ENCODE results near the gene IGLON5.

The IGLON5 gene

GRCh38 chr19:51311351-51312257 is at the start of gene IGLON5:
Gene IGLON5 (plus strand): TSS chr19:51311644. CDS start chr19:51311848, 204 bp downstream.
- TF ChIP-seq EZH2phosphoT487 (conservative IDR thresholded peaks at IDR 0.05; ENCODE audit: low read length), result no peak
- TF ChIP-seq CTCF (IDR thresholded peaks at IDR 0.05; ENCODE audit: insufficient read depth, low read length, poor library complexity, severe bottlenecking), result no peak
- no peak within 1 kb of the TSS for H3K4me2 ChIP-seq (ENCODE audit: low read depth, low read length, poor library complexity, severe bottlenecking)

GRCh38 chr19:51263808-51264207 is 47.6 kb upstream of the IGLON5 start:
- Histone ChIP-seq H3K4me2 (ENCODE audit: low read depth, low read length, poor library complexity, severe bottlenecking) (no peak overlapping the region), H3K36me3 (ENCODE audit: low read length) (no peaks in the 10 kb centered on the region), H3K9me3 (ENCODE audit: insufficient read depth, low read length) (no peaks in the 10 kb centered on the region), H3K27me3 (ENCODE audit: low read length) (0 out of 2 replicates have a peak, but pooled peaks cover 2% of the 10 kb centered on the region), H3K4me3 (ENCODE audit: insufficient read depth, low read length, poor library complexity, severe bottlenecking) (no peak overlapping the region), H3K9ac (ENCODE audit: low read length) (no peak overlapping the region), H3K27ac (ENCODE audit: low read depth, low read length) (no peak overlapping the region), H3K9me2 (replicated peaks; ENCODE audit: insufficient read depth, low read length) (no peaks in the 10 kb centered on the region), H2AFZ (ENCODE audit: low read depth, low read length, severe bottlenecking) (no peak overlapping the region), H3F3A (ENCODE audit: insufficient read depth) (no peaks in the 10 kb centered on the region), H4K20me1 (ENCODE audit: low read depth, low read length) (no peaks in the 10 kb centered on the region), H3K79me2 (ENCODE audit: insufficient read depth, low read length) (no peaks in the 10 kb centered on the region)
- TF ChIP-seq CTCF (IDR thresholded peaks at IDR 0.05; ENCODE audit: insufficient read depth, low read length, poor library complexity, severe bottlenecking) (no peak), EZH2phosphoT487 (conservative IDR thresholded peaks at IDR 0.05; ENCODE audit: low read length) (no peak)

More at GRCh38 chr19:51311351-51312257, at the start of gene IGLON5:
- Histone ChIP-seq H3K4me3 (ENCODE audit: insufficient read depth, low read length, poor library complexity, severe bottlenecking) (no peak within 1 kb of the TSS), H2AFZ (ENCODE audit: low read depth, low read length, severe bottlenecking) (no peak within 1 kb of the TSS), H4K20me1 (ENCODE audit: low read depth, low read length) (no peaks in the 10 kb centered on the region), H3K9me3 (ENCODE audit: insufficient read depth, low read length) (0 out of 2 replicates have a peak, but pooled peaks cover 8% of the 10 kb centered on the region), H3K9ac (ENCODE audit: low read length) (no peak within 1 kb of the TSS), H3K9me2 (replicated peaks; ENCODE audit: insufficient read depth, low read length) (no peaks in the 10 kb centered on the region), H3K27ac (ENCODE audit: low read depth, low read length) (no peak within 1 kb of the TSS), H3K79me2 (ENCODE audit: insufficient read depth, low read length) (no peaks in the 10 kb centered on the region), H3K27me3 (ENCODE audit: low read length) (no peaks in the 10 kb centered on the region), H3F3A (ENCODE audit: insufficient read depth) (no peaks in the 10 kb centered on the region), H3K36me3 (ENCODE audit: low read length) (no peaks in the 10 kb centered on the region)

- Histone ChIP-seq H3K79me2 (ENCODE audit: insufficient read depth, low read length) (no peaks in the 10 kb centered on the region), H3K9me3 (ENCODE audit: insufficient read depth, low read length) (no peaks in the 10 kb centered on the region), H4K20me1 (ENCODE audit: low read depth, low read length) (no peaks in the 10 kb centered on the region), H2AFZ (ENCODE audit: low read depth, low read length, severe bottlenecking) (no peak overlapping the region), H3K9me2 (replicated peaks; ENCODE audit: insufficient read depth, low read length) (no peaks in the 10 kb centered on the region), H3K27ac (ENCODE audit: low read depth, low read length) (no peak overlapping the region), H3K36me3 (ENCODE audit: low read length) (no peaks in the 10 kb centered on the region), H3F3A (ENCODE audit: insufficient read depth) (no peaks in the 10 kb centered on the region), H3K4me3 (ENCODE audit: insufficient read depth, low read length, poor library complexity, severe bottlenecking) (no peak overlapping the region), H3K27me3 (ENCODE audit: low read length) (no peaks in the 10 kb centered on the region), H3K9ac (ENCODE audit: low read length) (no peak overlapping the region), H3K4me2 (ENCODE audit: low read depth, low read length, poor library complexity, severe bottlenecking) (no peak overlapping the region)
- TF ChIP-seq CTCF (IDR thresholded peaks at IDR 0.05; ENCODE audit: insufficient read depth, low read length, poor library complexity, severe bottlenecking) (no peak), EZH2phosphoT487 (conservative IDR thresholded peaks at IDR 0.05; ENCODE audit: low read length) (no peak)
Observed at GRCh38 chr19:51271067-51271466, 40.4 kb upstream of the IGLON5 start.

Measured in SU-DHL-6 (cell line).